Liver (tissue), 9 donors: ENCODE measurements around the gene ZNF438. TPM values are rescaled to one million over a fixed set of nuclear protein-coding genes. Genes with fewer than 3 reads are reported as not detected.

Experiments
- DNase-seq: peaks from one replicate; pipeline ENCODE4 v3.0.0-alpha.2; 2017; ENCODE audit warnings: low spot score
- H3K27ac ChIP-seq, 2 donors: one replicate each; pipeline ENCODE4 v1.7.0; 2013; ENCODE audit warnings: inconsistent platforms in 2 of 2, low read length in 2 of 2, control low read depth in 1 of 2, low read depth in 1 of 2, mild to moderate bottlenecking in 1 of 2
- H3K27me3 ChIP-seq, 4 donors: one replicate each; pipeline versions ENCODE4 v1.6.1 to v1.7.0; 2013; ENCODE audit warnings: low read length in 3 of 4, inconsistent platforms in 1 of 4, mild to moderate bottlenecking in 1 of 4, moderate library complexity in 1 of 4; ENCODE audit not compliant: control insufficient read depth in 4 of 4, insufficient read depth in 4 of 4
- H3K36me3 ChIP-seq, 4 donors: one replicate each; pipeline versions ENCODE4 v1.6.1 to v1.7.0; 2013; ENCODE audit warnings: low read length in 3 of 4, mild to moderate bottlenecking in 3 of 4, low read depth in 1 of 4, moderate library complexity in 1 of 4; ENCODE audit not compliant: control insufficient read depth in 4 of 4, insufficient read depth in 3 of 4
- H3K4me1 ChIP-seq, 4 donors: one replicate each; pipeline versions ENCODE4 v1.6.1 to v1.7.0; 2013; ENCODE audit warnings: low read length in 3 of 4, mild to moderate bottlenecking in 3 of 4, moderate library complexity in 1 of 4; ENCODE audit not compliant: control insufficient read depth in 4 of 4, insufficient read depth in 4 of 4
- H3K4me3 ChIP-seq, 3 donors: one replicate each; pipeline versions ENCODE4 v1.6.1 to v1.7.0; 2013; ENCODE audit warnings: low read length in 3 of 3, control low read depth in 1 of 3, low read depth in 1 of 3, mild to moderate bottlenecking in 1 of 3
- H3K9ac ChIP-seq, 2 donors: one replicate each; pipeline ENCODE4 v1.7.0; 2013; ENCODE audit warnings: low read length in 2 of 2, mild to moderate bottlenecking in 2 of 2, moderate library complexity in 2 of 2, control low read depth in 1 of 2, low read depth in 1 of 2
- H3K9me3 ChIP-seq, 4 donors: one replicate each; pipeline versions ENCODE4 v1.6.1 to v1.7.0; 2013; ENCODE audit warnings: low read length in 3 of 4; ENCODE audit not compliant: control insufficient read depth in 4 of 4
- FOXA1 ChIP-seq: IDR thresholded peaks from 2 replicates; pipeline ENCODE4 v1.6.1; 2016; ENCODE audit warnings: antibody characterized with exemption
- GABPA ChIP-seq, 2 donors: IDR thresholded peaks in 1 of 2; conservative IDR thresholded peaks in 1 of 2; 2 replicates each; pipeline ENCODE4 v1.6.1; 2016; ENCODE audit warnings: antibody characterized with exemption in 2 of 2, mild to moderate bottlenecking in 1 of 2, moderate library complexity in 1 of 2
- HNF4G ChIP-seq: IDR thresholded peaks from 2 replicates; pipeline ENCODE4 v1.6.1; 2016; ENCODE audit warnings: antibody characterized with exemption
- JUND ChIP-seq, 2 donors: IDR thresholded peaks; 2 replicates each; pipeline ENCODE4 v1.6.1; 2016; ENCODE audit warnings: antibody characterized with exemption in 2 of 2
- NR2F2 ChIP-seq: IDR thresholded peaks from 2 replicates; pipeline ENCODE4 v1.6.1; 2016; ENCODE audit warnings: antibody characterized with exemption
- RAD21 ChIP-seq, 2 donors: IDR thresholded peaks; 2 replicates each; pipeline ENCODE4 v1.6.1; 2016; ENCODE audit warnings: antibody characterized with exemption in 2 of 2, mild to moderate bottlenecking in 2 of 2
- RXRA ChIP-seq, 2 donors: IDR thresholded peaks; 2 replicates each; pipeline ENCODE4 v1.6.1; 2017 to 2018; ENCODE audit warnings: antibody characterized with exemption in 2 of 2, mild to moderate bottlenecking in 1 of 2
- SP1 ChIP-seq: IDR thresholded peaks from 2 replicates; pipeline ENCODE4 v1.6.1; 2018; ENCODE audit warnings: antibody characterized with exemption, mild to moderate bottlenecking
- TAF1 ChIP-seq: conservative IDR thresholded peaks from 2 replicates; pipeline ENCODE4 v1.6.1; 2016; ENCODE audit warnings: antibody characterized with exemption, mild to moderate bottlenecking
- YY1 ChIP-seq: IDR thresholded peaks from 2 replicates; pipeline ENCODE4 v1.6.1; 2016; ENCODE audit warnings: antibody characterized with exemption, mild to moderate bottlenecking
- WGBS: extraction: QIAGEN DNeasy Blood & Tissue Kit; methylation state at CpG from one replicate; pipeline ENCODE4 v1.1.7; 2013; 5-methylcytosine and 5-hydroxymethylcytosine counted together
- polyA plus RNA-seq, 2 donors: library from polyadenylated mRNA; stranded (reverse) in 1 of 2; unstranded in 1 of 2; fragments of 200-250 nt in 1 of 2; fragments of >200 nt in 1 of 2; fragmentation: Nextera tagmentation in 1 of 2; extraction: Ambion mirVana in 1 of 2; gene quantifications; one replicate each; pipeline versions ENCODE4 v1.2.1 to v1.2.3, GENCODE V29; 2013 to 2015
- total RNA-seq, 2 donors: library from RNA; depleted of rRNA; stranded (reverse); fragments of >200 nt; gene quantifications; one replicate each; pipeline ENCODE4 v1.2.3, GENCODE V29; 2014
- TF ChIP-seq, protein P1 (sequence below): fragments of 150-350 bp; IDR thresholded peaks from 2 replicates; pipeline ENCODE4 v1.5.1; 2017; ENCODE audit warnings: improper control_type of control experiment, low read depth, low read length; ENCODE audit not compliant: missing input control
- TF ChIP-seq, protein P2 (sequence below): IDR thresholded peaks from 2 replicates; pipeline ENCODE4 v1.6.1; 2016; ENCODE audit warnings: antibody characterized with exemption
- donor health status: healthy.
- donor health status: healthy.
- donor health status: healthy.
- donor health status: healthy.
- donor health status: healthy.

Gene ZNF438
- total and polyA plus RNA-seq, 4 donors = 1.9 to 2.9 (median 2.2) TPM

DNA sequence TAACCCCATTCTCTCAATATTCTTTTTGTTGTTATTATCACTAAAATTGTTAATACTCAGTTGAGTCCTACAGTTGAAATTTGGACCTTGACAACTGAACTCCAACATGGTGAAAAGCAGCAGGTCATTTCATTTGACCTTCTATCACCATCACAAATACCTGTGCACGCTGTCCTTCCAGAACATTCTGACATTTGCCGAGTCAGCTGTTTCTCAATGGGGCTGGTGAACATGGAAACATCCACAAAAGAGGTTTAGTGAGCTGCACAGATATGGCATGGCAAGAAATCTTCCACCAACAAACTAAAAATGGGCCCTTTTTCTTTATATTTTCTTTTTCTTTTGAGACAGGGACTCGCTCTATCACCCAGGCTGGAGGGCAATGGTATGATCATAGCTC is 169.7 kb downstream of the ZNF438 start (continued):
- TF ChIP-seq TAF1 = no peak

DNA sequence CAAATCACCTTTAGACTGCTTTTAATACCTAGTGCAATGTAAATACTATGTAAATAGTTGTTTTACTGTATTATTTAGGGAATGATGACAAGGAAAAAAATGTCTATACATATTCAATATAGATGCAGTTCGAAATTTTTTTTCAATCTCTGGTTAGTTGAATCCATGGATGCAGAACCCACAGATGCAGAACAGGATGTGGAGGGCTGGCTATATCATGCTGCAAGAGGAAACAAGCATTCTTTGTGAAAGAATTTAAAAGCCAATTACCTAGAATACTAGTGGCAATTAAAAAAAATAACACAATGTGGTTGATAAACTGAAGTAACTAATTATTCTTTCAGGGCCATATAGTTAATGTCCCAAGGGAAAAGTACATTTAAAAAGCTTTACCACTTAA is 170.4 kb downstream of the ZNF438 start:
- Histone ChIP-seq H3K27ac (no peak overlapping the region), H3K36me3 (no peaks in the 10 kb centered on the region), H3K9ac (no peak overlapping the region), H3K9me3 (no peaks in the 10 kb centered on the region), H3K27me3 (no peaks in the 10 kb centered on the region), H3K4me3 (no peak overlapping the region), H3K4me1 (peaks cover 0 to 2% (median under 1%) of the 10 kb centered on the region in 4 donors)
- WGBS = 69% methylated on average over 1 of the region's 1 CpG
- no peak for TF ChIP-seq TAF1
- no peak for DNase-seq

DNA sequence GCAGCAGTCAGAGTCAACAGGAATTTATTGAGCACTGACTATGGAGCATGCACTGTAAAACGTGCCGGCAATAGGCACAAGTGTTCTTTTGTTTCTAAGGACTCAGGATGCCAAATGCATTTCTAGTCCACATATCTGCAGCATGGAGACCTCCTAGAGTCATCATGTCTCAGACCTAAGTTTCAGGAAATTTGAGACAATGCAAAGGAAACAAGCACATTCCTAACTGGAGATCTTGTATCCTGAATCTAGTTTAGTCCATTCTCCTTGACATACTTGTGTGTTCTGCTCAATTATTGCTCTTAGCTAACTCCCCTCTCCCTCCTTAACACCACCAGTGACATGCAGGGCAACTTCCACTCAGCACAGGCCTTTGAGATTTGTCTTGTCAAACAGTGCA is 173.2 kb downstream of the ZNF438 start:
- H3K27me3 ChIP-seq = no peaks in the 10 kb centered on the region
- WGBS = 76% methylated on average over 2 of the region's 2 CpGs
- H3K9ac ChIP-seq = no peak overlapping the region
- H3K4me1 ChIP-seq = peaks cover 0 to 2% (median 0%) of the 10 kb centered on the region in 4 donors
- H3K9me3 ChIP-seq = no peaks in the 10 kb centered on the region
- H3K36me3 ChIP-seq = no peaks in the 10 kb centered on the region
- no peak overlapping the region for H3K4me3 ChIP-seq
- no peak for DNase-seq
- H3K27ac ChIP-seq = no peak overlapping the region
- TF ChIP-seq RAD21 (IDR thresholded peaks at IDR 0.05) = peak; percentile 30 to 33
- TF ChIP-seq, protein P1, sequence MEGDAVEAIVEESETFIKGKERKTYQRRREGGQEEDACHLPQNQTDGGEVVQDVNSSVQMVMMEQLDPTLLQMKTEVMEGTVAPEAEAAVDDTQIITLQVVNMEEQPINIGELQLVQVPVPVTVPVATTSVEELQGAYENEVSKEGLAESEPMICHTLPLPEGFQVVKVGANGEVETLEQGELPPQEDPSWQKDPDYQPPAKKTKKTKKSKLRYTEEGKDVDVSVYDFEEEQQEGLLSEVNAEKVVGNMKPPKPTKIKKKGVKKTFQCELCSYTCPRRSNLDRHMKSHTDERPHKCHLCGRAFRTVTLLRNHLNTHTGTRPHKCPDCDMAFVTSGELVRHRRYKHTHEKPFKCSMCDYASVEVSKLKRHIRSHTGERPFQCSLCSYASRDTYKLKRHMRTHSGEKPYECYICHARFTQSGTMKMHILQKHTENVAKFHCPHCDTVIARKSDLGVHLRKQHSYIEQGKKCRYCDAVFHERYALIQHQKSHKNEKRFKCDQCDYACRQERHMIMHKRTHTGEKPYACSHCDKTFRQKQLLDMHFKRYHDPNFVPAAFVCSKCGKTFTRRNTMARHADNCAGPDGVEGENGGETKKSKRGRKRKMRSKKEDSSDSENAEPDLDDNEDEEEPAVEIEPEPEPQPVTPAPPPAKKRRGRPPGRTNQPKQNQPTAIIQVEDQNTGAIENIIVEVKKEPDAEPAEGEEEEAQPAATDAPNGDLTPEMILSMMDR = no peak
- TF ChIP-seq NR2F2 = peak; percentile 57

DNA sequence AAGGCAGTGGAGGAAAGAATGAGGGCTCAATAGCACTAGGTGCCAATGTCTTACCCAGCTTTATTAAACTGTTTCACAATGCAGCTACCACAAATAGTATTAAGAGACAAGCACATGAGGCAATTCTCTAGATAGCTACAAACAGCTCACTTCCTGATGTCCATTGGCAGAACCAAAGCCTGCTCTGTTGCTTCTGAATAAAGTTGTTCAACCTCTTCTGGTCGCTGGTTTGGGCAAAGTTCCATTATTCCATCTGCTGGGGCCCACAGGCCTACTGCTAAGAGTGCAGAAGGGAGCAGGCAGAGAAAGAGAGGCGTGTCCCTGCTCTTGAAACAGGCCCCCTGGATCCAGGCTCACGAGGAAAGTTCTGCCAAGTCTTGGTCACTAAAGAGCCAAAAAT is 173.9 kb downstream of the ZNF438 start:
- no peak overlapping the region for H3K4me3 ChIP-seq
- no peaks in the 10 kb centered on the region for H3K9me3 ChIP-seq
- peaks cover 0 to 2% (median 0%) of the 10 kb centered on the region in 4 donors for H3K4me1 ChIP-seq
- no peaks in the 10 kb centered on the region for H3K27me3 ChIP-seq
- TF ChIP-seq JUND (IDR thresholded peaks at IDR 0.05) = no peak
- no peak for TF ChIP-seq FOXA1
- TF ChIP-seq GABPA (IDR thresholded peaks at IDR 0.05 in 1 of 2, conservative IDR thresholded peaks at IDR 0.05 in 1 of 2) = no peak
- no peak for TF ChIP-seq RXRA (IDR thresholded peaks at IDR 0.05)
- no peak for TF ChIP-seq HNF4G
- peak in 1 of 2 donors; percentile 16 for TF ChIP-seq RAD21 (IDR thresholded peaks at IDR 0.05)
- TF ChIP-seq SP1 = no peak
- no peak for TF ChIP-seq YY1
- TF ChIP-seq, protein P2, sequence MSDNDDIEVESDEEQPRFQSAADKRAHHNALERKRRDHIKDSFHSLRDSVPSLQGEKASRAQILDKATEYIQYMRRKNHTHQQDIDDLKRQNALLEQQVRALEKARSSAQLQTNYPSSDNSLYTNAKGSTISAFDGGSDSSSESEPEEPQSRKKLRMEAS = peak; percentile 15
- TF ChIP-seq NR2F2 = no peak
- no peak for DNase-seq
- H3K36me3 ChIP-seq = no peaks in the 10 kb centered on the region
- no peak overlapping the region for H3K9ac ChIP-seq
- 72% methylated on average over 3 of the region's 3 CpGs for WGBS
- no peak overlapping the region for H3K27ac ChIP-seq
